H9 (cell line): Measurements from ENCODE around the gene PRMT7. TPM values are rescaled to one million over a fixed set of nuclear protein-coding genes. Genes with fewer than 3 reads are reported as not detected.

Source experiments
- DNase-seq: peaks from one replicate; pipeline ENCODE4 v3.0.0-alpha.2; 2017
- H2AFZ ChIP-seq: one replicate; pipeline ENCODE4 v1.6.1; 2013; ENCODE audit warnings: mild to moderate bottlenecking, low read length, control low read depth, moderate library complexity
- H2AK5ac ChIP-seq: 2 replicates; pipeline ENCODE4 v1.6.1; 2013; ENCODE audit warnings: low read length, control low read depth, mixed read lengths; ENCODE audit not compliant: insufficient read length
- H2BK120ac ChIP-seq: one replicate; pipeline ENCODE4 v1.6.1; 2013; ENCODE audit warnings: low read depth, mild to moderate bottlenecking, low read length, control low read depth, inconsistent platforms; ENCODE audit not compliant: poor library complexity, severe bottlenecking
- H2BK12ac ChIP-seq: 2 replicates; pipeline ENCODE4 v1.6.1; 2013; ENCODE audit warnings: low read length, control low read depth, mixed read lengths, low read depth; ENCODE audit not compliant: insufficient read length
- H2BK15ac ChIP-seq: 2 replicates; pipeline ENCODE4 v1.6.1; 2013; ENCODE audit warnings: low read depth, low read length, control low read depth
- H2BK20ac ChIP-seq: one replicate; pipeline ENCODE4 v1.6.1; 2013; ENCODE audit warnings: low read depth, mild to moderate bottlenecking, low read length, control low read depth, inconsistent platforms; ENCODE audit not compliant: poor library complexity, severe bottlenecking
- H2BK5ac ChIP-seq: 2 replicates; pipeline ENCODE4 v1.6.1; 2013; ENCODE audit warnings: low read length, control low read depth, mixed read lengths; ENCODE audit not compliant: insufficient read length
- H3K14ac ChIP-seq: 2 replicates; pipeline ENCODE4 v1.6.1; 2013; ENCODE audit warnings: low read length, control low read depth; ENCODE audit not compliant: insufficient read depth
- H3K18ac ChIP-seq: 2 replicates; pipeline ENCODE4 v1.6.1; 2013; ENCODE audit warnings: low read depth, mild to moderate bottlenecking, mixed read lengths, low read length, control low read depth; ENCODE audit not compliant: insufficient read length
- H3K23ac ChIP-seq: 2 replicates; pipeline ENCODE4 v1.6.1; 2013; ENCODE audit warnings: low read length, control low read depth, mixed read lengths, low read depth; ENCODE audit not compliant: insufficient read length
- H3K23me2 ChIP-seq: 2 replicates; pipeline ENCODE4 v1.6.1; 2013; ENCODE audit warnings: low read depth, mild to moderate bottlenecking, mixed read lengths, low read length, control low read depth; ENCODE audit not compliant: insufficient read length, poor library complexity, severe bottlenecking
- H3K27ac ChIP-seq: 2 replicates; pipeline ENCODE4 v1.5.1; 2013; ENCODE audit warnings: low read length, control low read depth, mixed read lengths, low read depth; ENCODE audit not compliant: insufficient read length
- H3K27me3 ChIP-seq: 2 replicates; pipeline ENCODE4 v1.6.1; 2013; ENCODE audit warnings: low read length, control low read depth, inconsistent platforms; ENCODE audit not compliant: insufficient read depth
- H3K4ac ChIP-seq: 2 replicates; pipeline ENCODE4 v1.6.1; 2013; ENCODE audit warnings: low read depth, mild to moderate bottlenecking, control low read depth, inconsistent platforms, low read length, moderate library complexity
- H3K4me1 ChIP-seq: 2 replicates; pipeline ENCODE4 v1.6.1; 2013; ENCODE audit warnings: low read length, control low read depth, inconsistent platforms; ENCODE audit not compliant: insufficient read depth
- H3K4me2 ChIP-seq: 2 replicates; pipeline ENCODE4 v1.6.1; 2013; ENCODE audit warnings: low read length, control low read depth, mixed read lengths; ENCODE audit not compliant: insufficient read length, insufficient read depth
- H3K56ac ChIP-seq: 2 replicates; pipeline ENCODE4 v1.6.1; 2013; ENCODE audit warnings: low read depth, mild to moderate bottlenecking, mixed read lengths, low read length, control low read depth; ENCODE audit not compliant: insufficient read length
- H3K79me1 ChIP-seq: 2 replicates; pipeline ENCODE4 v1.6.1; 2013; ENCODE audit warnings: low read depth, mild to moderate bottlenecking, moderate library complexity, low read length, control low read depth, inconsistent platforms; ENCODE audit not compliant: insufficient read depth, poor library complexity, severe bottlenecking
- H3K79me2 ChIP-seq: 2 replicates; pipeline ENCODE4 v1.6.1; 2013; ENCODE audit warnings: low read length, control low read depth, inconsistent platforms; ENCODE audit not compliant: insufficient read depth
- H3K9ac ChIP-seq: 2 replicates; pipeline ENCODE4 v1.6.1; 2013; ENCODE audit warnings: low read length, control low read depth, mixed read lengths; ENCODE audit not compliant: insufficient read length; ENCODE audit errors: extremely low read depth
- H3K9me3 ChIP-seq: one replicate; pipeline ENCODE4 v1.6.1; 2013; ENCODE audit warnings: low read depth, low read length, inconsistent platforms; ENCODE audit not compliant: control insufficient read depth
- H3T11ph ChIP-seq: one replicate; pipeline ENCODE4 v1.6.1; 2013; ENCODE audit warnings: mild to moderate bottlenecking, low read length, control low read depth, inconsistent platforms
- H4K20me1 ChIP-seq: one replicate; pipeline ENCODE4 v1.6.1; 2013; ENCODE audit not compliant: control insufficient read depth, insufficient read length, insufficient read depth
- H4K5ac ChIP-seq: 2 replicates; pipeline ENCODE4 v1.6.1; 2013; ENCODE audit warnings: low read depth, mild to moderate bottlenecking, mixed read lengths, low read length, control low read depth; ENCODE audit not compliant: insufficient read length
- H4K8ac ChIP-seq: replicated peaks from 2 replicates; pipeline ENCODE4 v1.6.1; 2013; ENCODE audit warnings: low read length, control low read depth, mixed read lengths, low read depth; ENCODE audit not compliant: insufficient read length
- H4K91ac ChIP-seq: 2 replicates; pipeline ENCODE4 v1.6.1; 2013; ENCODE audit warnings: low read depth, mild to moderate bottlenecking, moderate library complexity, mixed read lengths, low read length, control low read depth; ENCODE audit not compliant: insufficient read length
- H3K27ac Mint-ChIP-seq, 3 experiments: 2 replicates in 2 of 3; 3 replicates in 1 of 3; pipeline ENCODE4 v1.8.0; 2020 to 2021; ENCODE audit warnings: mixed read lengths in 3 of 3, mild to moderate bottlenecking in 1 of 3, moderate library complexity in 1 of 3
- H3K27me3 Mint-ChIP-seq: 2 replicates; pipeline ENCODE4 v1.8.0; 2021; ENCODE audit warnings: low read depth, mild to moderate bottlenecking, moderate library complexity, mixed read lengths
- H3K36me3 Mint-ChIP-seq, 3 experiments: 2 replicates in 2 of 3; 3 replicates in 1 of 3; pipeline ENCODE4 v1.8.0; 2020 to 2021; ENCODE audit warnings: low read depth in 3 of 3, mixed read lengths in 3 of 3; ENCODE audit not compliant: insufficient read depth in 1 of 3
- H3K4me1 Mint-ChIP-seq, 2 experiments: 2 replicates each; pipeline ENCODE4 v1.8.0; 2020; ENCODE audit warnings: mixed read lengths in 2 of 2
- H3K4me3 Mint-ChIP-seq, 2 experiments: 2 replicates in 1 of 2; 3 replicates in 1 of 2; pipeline ENCODE4 v1.8.0; 2020 to 2021; ENCODE audit warnings: mild to moderate bottlenecking in 2 of 2, mixed read lengths in 2 of 2, moderate library complexity in 1 of 2
- H3K9me3 Mint-ChIP-seq, 2 experiments: 2 replicates in 1 of 2; 3 replicates in 1 of 2; pipeline ENCODE4 v1.8.0; 2020; ENCODE audit warnings: mild to moderate bottlenecking in 2 of 2, mixed read lengths in 2 of 2, moderate library complexity in 1 of 2
- WGBS: extraction: QIAGEN DNeasy Blood & Tissue Kit; methylation state at CpG from one replicate; pipeline ENCODE4 v1.1.7; 2013; ENCODE audit warnings: missing lambda C conversion rate, low lambda C conversion rate, mixed read lengths; ENCODE audit not compliant: insufficient read length; ENCODE audit errors: extremely low coverage; 5-methylcytosine and 5-hydroxymethylcytosine counted together
- total RNA-seq: library from RNA; stranded (reverse); gene quantifications from 2 replicates; pipeline ENCODE4 v1.2.1, GENCODE V29; 2021
- TF ChIP-seq, protein P1 (sequence below): fragments of 200-600 bp; sonication (generic); conservative IDR thresholded peaks from 3 replicates; pipeline ENCODE4 v1.8.0; 2021; ENCODE audit warnings: antibody characterized with exemption, mild to moderate bottlenecking

Gene PRMT7
- total RNA-seq, 1 experiment from 2014 or later, result 56.6 TPM

DNA sequence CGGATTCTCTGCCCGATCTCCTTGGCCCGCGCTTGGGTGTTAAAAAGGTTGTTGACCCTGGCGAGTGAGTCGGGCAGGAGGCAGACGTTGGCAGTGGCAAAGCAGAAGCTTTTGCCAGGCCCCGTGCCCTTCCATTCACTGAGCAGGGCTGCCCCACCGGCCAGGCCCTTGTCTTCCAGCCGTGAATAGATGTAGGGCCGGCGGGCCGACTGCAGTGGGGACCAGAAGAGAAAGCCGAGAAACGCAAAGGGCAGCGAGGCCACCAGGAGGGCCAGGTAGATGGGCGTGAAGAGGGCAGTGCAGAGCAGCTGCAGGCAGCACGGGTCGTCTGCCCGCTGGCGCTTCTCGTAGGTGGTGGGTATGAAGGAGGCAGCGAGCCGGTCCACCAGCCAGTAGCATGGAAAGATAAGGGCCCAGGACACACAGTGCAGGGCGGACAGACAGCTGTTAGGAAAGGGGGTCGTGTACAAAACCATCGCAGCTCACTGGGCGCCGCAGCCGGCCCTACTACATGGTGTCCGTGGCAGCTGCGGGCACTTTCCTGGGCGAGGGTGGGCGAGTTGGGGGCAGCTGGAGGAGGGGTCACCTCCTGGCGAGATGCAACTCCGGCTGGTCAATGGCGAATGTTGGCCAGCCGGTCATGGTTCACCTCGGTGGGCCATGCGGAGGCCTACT is 61.0 kb downstream of the PRMT7 start:
- Histone ChIP-seq H3K27ac (no peak overlapping the region), H3K9ac (no peak overlapping the region), H3K27me3 (no peaks in the 10 kb centered on the region), H3K23ac (no peak overlapping the region), H3K79me1 (no peaks in the 10 kb centered on the region), H3K79me2 (no peaks in the 10 kb centered on the region), H4K5ac (no peak overlapping the region), H2BK15ac (no peak overlapping the region), H4K20me1 (no peaks in the 10 kb centered on the region), H3K14ac (no peak overlapping the region), H3K18ac (no peak overlapping the region), H4K8ac (no peak overlapping the region), H2BK20ac (no peak overlapping the region), H4K91ac (no peak overlapping the region), H2BK5ac (no peak overlapping the region), H2AK5ac (no peak overlapping the region), H3K4me2 (no peak overlapping the region), H2BK120ac (no peak overlapping the region), H3K4me1 (no peaks in the 10 kb centered on the region), H3T11ph (no peak overlapping the region), H3K9me3 (no peaks in the 10 kb centered on the region), H3K56ac (no peak overlapping the region), H3K4ac (no peak overlapping the region), H3K23me2 (no peaks in the 10 kb centered on the region), H2BK12ac (no peak overlapping the region), H2AFZ (no peak overlapping the region)
- Mint-ChIP-seq H3K36me3 (no peaks in the 10 kb centered on the region), H3K4me1 (peaks cover 15 to 37% of the 10 kb centered on the region in 2 experiments), H3K4me3 (no peak overlapping the region), H3K27me3 (peaks cover 18% of the 10 kb centered on the region), H3K9me3 (no peaks in the 10 kb centered on the region), H3K27ac (no peak overlapping the region; a peak in 1 of 7 replicates)
- no CpG with 5 or more reads among the region's 40 CpGs for WGBS
- no peak for DNase-seq
- TF ChIP-seq, protein P1, sequence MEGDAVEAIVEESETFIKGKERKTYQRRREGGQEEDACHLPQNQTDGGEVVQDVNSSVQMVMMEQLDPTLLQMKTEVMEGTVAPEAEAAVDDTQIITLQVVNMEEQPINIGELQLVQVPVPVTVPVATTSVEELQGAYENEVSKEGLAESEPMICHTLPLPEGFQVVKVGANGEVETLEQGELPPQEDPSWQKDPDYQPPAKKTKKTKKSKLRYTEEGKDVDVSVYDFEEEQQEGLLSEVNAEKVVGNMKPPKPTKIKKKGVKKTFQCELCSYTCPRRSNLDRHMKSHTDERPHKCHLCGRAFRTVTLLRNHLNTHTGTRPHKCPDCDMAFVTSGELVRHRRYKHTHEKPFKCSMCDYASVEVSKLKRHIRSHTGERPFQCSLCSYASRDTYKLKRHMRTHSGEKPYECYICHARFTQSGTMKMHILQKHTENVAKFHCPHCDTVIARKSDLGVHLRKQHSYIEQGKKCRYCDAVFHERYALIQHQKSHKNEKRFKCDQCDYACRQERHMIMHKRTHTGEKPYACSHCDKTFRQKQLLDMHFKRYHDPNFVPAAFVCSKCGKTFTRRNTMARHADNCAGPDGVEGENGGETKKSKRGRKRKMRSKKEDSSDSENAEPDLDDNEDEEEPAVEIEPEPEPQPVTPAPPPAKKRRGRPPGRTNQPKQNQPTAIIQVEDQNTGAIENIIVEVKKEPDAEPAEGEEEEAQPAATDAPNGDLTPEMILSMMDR, result no peak
